Smooth muscle cell (in vitro differentiated cells): ENCODE results near the gene YPEL2. TPM values are rescaled to one million over a fixed set of nuclear protein-coding genes. Genes with fewer than 3 reads are reported as not detected.

Source experiments
- DNase-seq: peaks from one replicate; lab custom pipeline; 2025; ENCODE audit not compliant: unreplicated experiment; lab: John Stamatoyannopoulos, UW
- H2AFZ ChIP-seq: fragments of 200-600 bp; sonication (generic); 2 replicates; pipeline ENCODE4 v1.6.0; 2016; ENCODE audit warnings: antibody characterized with exemption, low read depth, mild to moderate bottlenecking
- H3F3A ChIP-seq: fragments of 200-600 bp; sonication (generic); 2 replicates; pipeline ENCODE4 v1.6.0; 2017; ENCODE audit warnings: antibody characterized with exemption, low read depth
- H3K27ac ChIP-seq: fragments of 200-600 bp; sonication (generic); 2 replicates; pipeline ENCODE4 v1.5.1; 2016; ENCODE audit warnings: low read depth, mild to moderate bottlenecking
- H3K27me3 ChIP-seq: fragments of 200-600 bp; sonication (generic); 2 replicates; pipeline ENCODE4 v1.6.1; 2016; ENCODE audit warnings: low read depth, mild to moderate bottlenecking
- H3K36me3 ChIP-seq: fragments of 200-600 bp; sonication (generic); 2 replicates; pipeline ENCODE4 v1.5.1; 2016; ENCODE audit warnings: low read depth
- H3K4me1 ChIP-seq: fragments of 200-600 bp; sonication (generic); 2 replicates; pipeline ENCODE4 v1.5.1; 2016; ENCODE audit warnings: low read depth
- H3K4me2 ChIP-seq: fragments of 200-600 bp; sonication (generic); 2 replicates; pipeline ENCODE4 v1.6.0; 2016; ENCODE audit warnings: mild to moderate bottlenecking
- H3K4me3 ChIP-seq: fragments of 200-600 bp; sonication (generic); 2 replicates; pipeline ENCODE4 v1.5.1; 2016; ENCODE audit warnings: mild to moderate bottlenecking
- H3K79me2 ChIP-seq: fragments of 200-600 bp; sonication (generic); 2 replicates; pipeline ENCODE4 v1.6.0; 2016; ENCODE audit warnings: low read depth, mild to moderate bottlenecking
- H3K9ac ChIP-seq: fragments of 200-600 bp; sonication (generic); 2 replicates; pipeline ENCODE4 v1.6.0; 2016; ENCODE audit warnings: low read depth
- H3K9me3 ChIP-seq: fragments of 200-600 bp; sonication (generic); replicated peaks from 2 replicates; pipeline ENCODE4 v1.5.1; 2016; ENCODE audit warnings: low read depth
- H4K20me1 ChIP-seq: fragments of 200-600 bp; sonication (generic); 2 replicates; pipeline ENCODE4 v1.6.0; 2016; ENCODE audit warnings: low read depth
- CTCF ChIP-seq: fragments of 200-600 bp; sonication (generic); IDR thresholded peaks from 2 replicates; pipeline ENCODE4 v1.5.1; 2017; ENCODE audit warnings: borderline replicate concordance, mild to moderate bottlenecking, antibody characterized with exemption; ENCODE audit not compliant: insufficient read depth, poor library complexity, severe bottlenecking
- WGBS: methylation state at CpG from one replicate; pipeline ENCODE4 v1.1.7; 2016; ENCODE audit warnings: low lambda C conversion rate; 5-methylcytosine and 5-hydroxymethylcytosine counted together
- polyA plus RNA-seq: library from polyadenylated mRNA; unstranded; fragments of >200 nt; fragmentation: Nextera tagmentation; extraction: Ambion mirVana; gene quantifications from 2 replicates; pipeline ENCODE4 v1.2.1, GENCODE V29; 2016
- total RNA-seq: library from RNA; depleted of rRNA; stranded (reverse); fragments of >200 nt; gene quantifications from 2 replicates; pipeline ENCODE4 v1.2.3, GENCODE V29; 2014

YPEL2 gene
- total and polyA plus RNA-seq, 2 experiments from 2014 or later: 4.0 to 9.6 TPM

GRCh38 chr17:59376506-59376905, 45.1 kb downstream of the YPEL2 start:
- DNase-seq: no peak
- H3K9ac ChIP-seq: no peak overlapping the region
- TF ChIP-seq CTCF: no peak
- H3K27ac ChIP-seq: no peak overlapping the region
- H3K4me1 ChIP-seq: peaks cover 20% of the 10 kb centered on the region
- H3K4me3 ChIP-seq: no peak overlapping the region
- H4K20me1 ChIP-seq: no peaks in the 10 kb centered on the region
- H3K27me3 ChIP-seq: no peaks in the 10 kb centered on the region
- no peaks in the 10 kb centered on the region for H3K36me3 ChIP-seq
- no peak overlapping the region for H2AFZ ChIP-seq
- no peaks in the 10 kb centered on the region for H3K9me3 ChIP-seq
- peaks cover 16% of the 10 kb centered on the region for H3K79me2 ChIP-seq
- WGBS: 91% methylated on average over 5 of the region's 5 CpGs
- H3F3A ChIP-seq: peaks cover 12% of the 10 kb centered on the region
- H3K4me2 ChIP-seq: no peak overlapping the region

- H3K36me3 ChIP-seq: no peaks in the 10 kb centered on the region
- no peak for DNase-seq
- peaks cover 11% of the 10 kb centered on the region for H3K4me1 ChIP-seq
- no peaks in the 10 kb centered on the region for H3K27me3 ChIP-seq
- no peak for TF ChIP-seq CTCF
- no peak overlapping the region for H3K4me3 ChIP-seq
- H3K79me2 ChIP-seq: peaks cover 18% of the 10 kb centered on the region
- H3K9me3 ChIP-seq: no peaks in the 10 kb centered on the region
- H3K4me2 ChIP-seq: no peak overlapping the region
- H3K27ac ChIP-seq: no peak overlapping the region
- no peak overlapping the region for H2AFZ ChIP-seq
- 90% methylated on average over 3 of the region's 3 CpGs for WGBS
- no peak overlapping the region for H3K9ac ChIP-seq
- H3F3A ChIP-seq: peaks cover 7% of the 10 kb centered on the region
- no peaks in the 10 kb centered on the region for H4K20me1 ChIP-seq
These were observed 46.0 kb downstream of the YPEL2 start for GRCh38 chr17:59377410-59377809.

GRCh38 chr17:59378675-59379074, 47.2 kb downstream of the YPEL2 start:
- WGBS: 36% methylated on average over 4 of the region's 4 CpGs
- no peaks in the 10 kb centered on the region for H3K36me3 ChIP-seq
- H4K20me1 ChIP-seq: no peaks in the 10 kb centered on the region
- H3K4me1 ChIP-seq: peaks cover 5% of the 10 kb centered on the region
- no peaks in the 10 kb centered on the region for H3F3A ChIP-seq
- TF ChIP-seq CTCF: no peak
- H3K4me3 ChIP-seq: no peak overlapping the region
- H3K9ac ChIP-seq: no peak overlapping the region
- H3K79me2 ChIP-seq: peaks cover 23% of the 10 kb centered on the region
- H3K4me2 ChIP-seq: peak overlapping the region; percentile 64
- H3K27me3 ChIP-seq: no peaks in the 10 kb centered on the region
- no peak for DNase-seq
- no peak overlapping the region for H2AFZ ChIP-seq
- no peaks in the 10 kb centered on the region for H3K9me3 ChIP-seq
- no peak overlapping the region for H3K27ac ChIP-seq

GRCh38 chr17:59380474-59380873, 49.0 kb downstream of the YPEL2 start:
- Histone ChIP-seq H2AFZ (no peak overlapping the region), H3K27me3 (no peaks in the 10 kb centered on the region), H3K9me3 (no peaks in the 10 kb centered on the region), H3K4me2 (no peak overlapping the region), H3K4me1 (peaks cover 5% of the 10 kb centered on the region), H3K9ac (no peak overlapping the region), H4K20me1 (no peaks in the 10 kb centered on the region), H3F3A (peaks cover 4% of the 10 kb centered on the region), H3K27ac (no peak overlapping the region), H3K79me2 (peaks cover 14% of the 10 kb centered on the region), H3K4me3 (no peak overlapping the region), H3K36me3 (no peaks in the 10 kb centered on the region)
- no peak for DNase-seq
- no peak for TF ChIP-seq CTCF
- WGBS: 83% methylated on average over 3 of the region's 3 CpGs
